22Rv1 (cell line): ENCODE data around the gene ITGAE.

Experiments
- ZFX ChIP-seq: fragments of 450-650 bp; IDR thresholded peaks from 2 replicates; pipeline ENCODE4 v1.6.1; 2017; ENCODE audit warnings: antibody characterized with exemption, borderline replicate concordance
- TF ChIP-seq, protein P1 (sequence below): fragments of 450-650 bp; IDR thresholded peaks from 2 replicates; pipeline ENCODE4 v1.5.1; 2017; ENCODE audit warnings: mild to moderate bottlenecking

DNA sequence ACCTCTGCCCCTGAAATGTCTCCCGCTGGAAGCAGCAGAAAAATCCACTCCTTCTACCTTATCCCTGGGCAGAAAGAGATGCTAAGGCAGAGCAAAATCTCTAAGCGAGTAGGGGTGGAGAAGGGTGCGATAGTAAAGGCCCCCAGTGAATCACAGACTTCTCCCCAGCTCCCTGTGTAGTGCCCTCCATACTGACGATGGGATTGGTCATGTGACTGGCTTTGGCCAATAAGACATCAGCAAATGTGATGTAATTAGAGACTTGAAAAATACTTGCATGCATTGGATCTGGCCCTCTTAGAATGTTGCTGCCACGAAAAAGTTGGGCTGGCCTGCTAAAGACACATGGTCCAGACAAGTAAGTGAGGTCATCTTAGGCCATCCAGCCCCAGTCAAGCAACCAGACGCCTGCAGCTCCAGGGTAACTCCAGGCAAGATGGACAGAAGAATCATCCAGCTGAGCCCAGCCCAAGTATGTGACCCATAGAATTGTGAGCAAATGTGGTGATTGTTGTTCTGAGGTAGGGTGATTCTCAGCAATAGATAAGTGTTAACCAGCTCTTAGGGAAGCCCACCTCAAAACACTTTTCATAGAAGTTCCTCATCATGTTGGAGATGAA lies 41.3 kb downstream of the ITGAE start:
- TF ChIP-seq, protein P1, sequence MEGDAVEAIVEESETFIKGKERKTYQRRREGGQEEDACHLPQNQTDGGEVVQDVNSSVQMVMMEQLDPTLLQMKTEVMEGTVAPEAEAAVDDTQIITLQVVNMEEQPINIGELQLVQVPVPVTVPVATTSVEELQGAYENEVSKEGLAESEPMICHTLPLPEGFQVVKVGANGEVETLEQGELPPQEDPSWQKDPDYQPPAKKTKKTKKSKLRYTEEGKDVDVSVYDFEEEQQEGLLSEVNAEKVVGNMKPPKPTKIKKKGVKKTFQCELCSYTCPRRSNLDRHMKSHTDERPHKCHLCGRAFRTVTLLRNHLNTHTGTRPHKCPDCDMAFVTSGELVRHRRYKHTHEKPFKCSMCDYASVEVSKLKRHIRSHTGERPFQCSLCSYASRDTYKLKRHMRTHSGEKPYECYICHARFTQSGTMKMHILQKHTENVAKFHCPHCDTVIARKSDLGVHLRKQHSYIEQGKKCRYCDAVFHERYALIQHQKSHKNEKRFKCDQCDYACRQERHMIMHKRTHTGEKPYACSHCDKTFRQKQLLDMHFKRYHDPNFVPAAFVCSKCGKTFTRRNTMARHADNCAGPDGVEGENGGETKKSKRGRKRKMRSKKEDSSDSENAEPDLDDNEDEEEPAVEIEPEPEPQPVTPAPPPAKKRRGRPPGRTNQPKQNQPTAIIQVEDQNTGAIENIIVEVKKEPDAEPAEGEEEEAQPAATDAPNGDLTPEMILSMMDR, result no peak
- no peak for TF ChIP-seq ZFX
